SK-N-SH (cell line): ENCODE data around the gene TTC5. TPM values are rescaled to one million over a fixed set of nuclear protein-coding genes. Genes with fewer than 3 reads are reported as not detected.

Experiments used
- CTCF ChIA-PET: fragments of 300-600, 350-600 bp; formaldehyde crosslinking; extraction: SDS; loops from one replicate; lab custom pipeline; 2021; lab: Yijun Ruan, JAX
- POLR2A ChIA-PET: fragments of 350-600 bp; sonication (Branson Sonifier 250); formaldehyde crosslinking; extraction: SDS; loops from one replicate; lab custom pipeline; 2020; ENCODE audit warnings: antibody characterized with exemption, inconsistent platforms; lab: Yijun Ruan, JAX
- DNase-seq: peaks from one replicate; pipeline ENCODE4 v3.0.0; 2012
- H2AFZ ChIP-seq: fragments of 200-600 bp; sonication (generic); 2 replicates; pipeline ENCODE4 v1.8.1; 2016; ENCODE audit warnings: antibody characterized with exemption, mild to moderate bottlenecking, low read depth
- H3F3A ChIP-seq: fragments of 200-600 bp; sonication (generic); replicated peaks from 2 replicates; pipeline ENCODE3; 2016; ENCODE audit warnings: antibody characterized with exemption, mild to moderate bottlenecking; ENCODE audit not compliant: insufficient read depth
- H3K27ac ChIP-seq, 2 experiments: fragments of 200-500 bp in 1 of 2; fragments of 200-600 bp in 1 of 2; sonication (Bioruptor generic) in 1 of 2; sonication (generic), shearing (Covaris generic) in 1 of 2; 2 replicates each; pipeline versions ENCODE4 v1.5.1 to v1.6.1; 2014 to 2016; ENCODE audit warnings: low read depth in 2 of 2, inconsistent platforms in 1 of 2, low read length in 1 of 2, mild to moderate bottlenecking in 1 of 2, mixed read lengths in 1 of 2
- H3K27me3 ChIP-seq: fragments of 200-600 bp; sonication (generic), shearing (Covaris generic); 2 replicates; pipeline ENCODE4 v1.6.1; 2016; ENCODE audit warnings: mixed run types; ENCODE audit not compliant: insufficient read depth
- H3K36me3 ChIP-seq, 2 experiments: fragments of 200-500 bp in 1 of 2; fragments of 200-600 bp in 1 of 2; sonication (Bioruptor generic) in 1 of 2; sonication (generic) in 1 of 2; replicated peaks in 1 of 2; 2 replicates each; pipeline versions ENCODE3 to v1.5.1; 2014 to 2016; ENCODE audit warnings: low read length in 1 of 2, mild to moderate bottlenecking in 1 of 2; ENCODE audit not compliant: insufficient read depth in 2 of 2, control insufficient read depth in 1 of 2
- H3K4me1 ChIP-seq, 2 experiments: fragments of 200-500 bp in 1 of 2; fragments of 200-600 bp in 1 of 2; sonication (Bioruptor generic) in 1 of 2; sonication (generic), shearing (Covaris generic) in 1 of 2; 2 replicates each; pipeline versions ENCODE4 v1.5.1 to v1.6.1; 2014 to 2016; ENCODE audit warnings: low read depth in 1 of 2, low read length in 1 of 2, mixed run types in 1 of 2; ENCODE audit not compliant: insufficient read depth in 2 of 2, control insufficient read depth in 1 of 2
- H3K4me2 ChIP-seq: fragments of 200-600 bp; sonication (generic), shearing (Covaris generic); 2 replicates; pipeline ENCODE4 v1.6.1; 2017; ENCODE audit warnings: mixed run types
- H3K4me3 ChIP-seq, 2 experiments: fragments of 200-500 bp in 1 of 2; fragments of 200-600 bp in 1 of 2; sonication (Bioruptor generic) in 1 of 2; sonication (generic), shearing (Covaris generic) in 1 of 2; 2 replicates each; pipeline versions ENCODE4 v1.5.1 to v1.8.1; 2014 to 2016; ENCODE audit warnings: low read depth in 2 of 2, inconsistent platforms in 1 of 2, low read length in 1 of 2, mild to moderate bottlenecking in 1 of 2, mixed read lengths in 1 of 2, moderate library complexity in 1 of 2
- H3K79me2 ChIP-seq: fragments of 200-600 bp; sonication (generic); 2 replicates; pipeline ENCODE4 v1.8.1; 2017; ENCODE audit warnings: mild to moderate bottlenecking; ENCODE audit not compliant: insufficient read depth
- H3K9ac ChIP-seq: fragments of 200-600 bp; sonication (generic); 2 replicates; pipeline ENCODE4 v1.6.1; 2017; ENCODE audit warnings: mixed run types
- H3K9me2 ChIP-seq: fragments of 200-600 bp; sonication (generic); 2 replicates; pipeline ENCODE4 v1.6.1; 2017; ENCODE audit warnings: mixed run types
- H3K9me3 ChIP-seq: fragments of 200-600 bp; sonication (generic); 2 replicates; pipeline ENCODE4 v1.6.1; 2017; ENCODE audit warnings: mixed run types, mild to moderate bottlenecking, moderate library complexity
- H4K20me1 ChIP-seq: fragments of 200-600 bp; sonication (generic); 2 replicates; pipeline ENCODE4 v1.6.1; 2017; ENCODE audit warnings: mild to moderate bottlenecking, mixed run types; ENCODE audit not compliant: insufficient read depth
- CHD2 ChIP-seq: fragments of 150-350 bp; IDR thresholded peaks from 2 replicates; pipeline ENCODE4 v1.6.1; 2018; ENCODE audit warnings: low read length; ENCODE audit not compliant: partially characterized antibody
- ELF1 ChIP-seq: IDR thresholded peaks from 2 replicates; pipeline ENCODE4 v1.4.0; 2012
- EP300 ChIP-seq, 2 experiments: IDR thresholded peaks; 2 replicates each; pipeline versions ENCODE4 v1.4.0 to v1.6.1; 2012; ENCODE audit warnings: borderline replicate concordance in 1 of 2, low read depth in 1 of 2, low read length in 1 of 2
- EZH2phosphoT487 ChIP-seq: fragments of 200-600 bp; sonication (generic); IDR thresholded peaks from 2 replicates; pipeline ENCODE4 v1.6.1; 2017; ENCODE audit warnings: low read depth, mixed run types, mild to moderate bottlenecking, antibody characterized with exemption, moderate library complexity, borderline replicate concordance
- FOXJ3 ChIP-seq: sonication (generic); formaldehyde crosslinking; IDR thresholded peaks from 2 replicates; pipeline ENCODE4 v1.5.1; 2020; ENCODE audit warnings: mild to moderate bottlenecking, missing genetic modification reagents
- FOXM1 ChIP-seq: IDR thresholded peaks from 2 replicates; pipeline ENCODE4 v1.4.0; 2012; ENCODE audit warnings: low read depth, mild to moderate bottlenecking
- GATA2 ChIP-seq: sonication (generic); formaldehyde crosslinking; IDR thresholded peaks from 2 replicates; pipeline ENCODE4 v1.5.0; 2020; ENCODE audit warnings: mild to moderate bottlenecking, missing genetic modification reagents
- IRF3 ChIP-seq: fragments of 150-350 bp; IDR thresholded peaks from 2 replicates; pipeline ENCODE4 v1.6.1; 2016; ENCODE audit warnings: mild to moderate bottlenecking, low read depth, low read length
- MAX ChIP-seq: IDR thresholded peaks from 2 replicates; pipeline ENCODE4 v1.4.0; 2012; ENCODE audit warnings: low read depth
- MXI1 ChIP-seq: IDR thresholded peaks from 2 replicates; pipeline ENCODE4 v1.6.1; 2012; ENCODE audit warnings: mild to moderate bottlenecking, low read depth, low read length, improper control_type of control experiment
- NRF1 ChIP-seq: IDR thresholded peaks from 2 replicates; pipeline ENCODE4 v1.6.1; 2012; ENCODE audit warnings: low read depth, mild to moderate bottlenecking, low read length
- RCOR1 ChIP-seq: fragments of 150-350 bp; IDR thresholded peaks from 2 replicates; pipeline ENCODE4 v1.6.1; 2017; ENCODE audit warnings: antibody characterized with exemption, low read length
- REST ChIP-seq: IDR thresholded peaks from 2 replicates; pipeline ENCODE4 v1.6.1; 2012; ENCODE audit warnings: mild to moderate bottlenecking, low read depth, low read length, moderate library complexity
- RXRA ChIP-seq: IDR thresholded peaks from 2 replicates; pipeline ENCODE4 v1.4.0; 2012; ENCODE audit warnings: low read depth, mild to moderate bottlenecking, borderline replicate concordance
- SIN3A ChIP-seq: IDR thresholded peaks from 2 replicates; pipeline ENCODE4 v1.6.1; 2012; ENCODE audit warnings: low read depth, mild to moderate bottlenecking, low read length, moderate library complexity, borderline replicate concordance
- SMC3 ChIP-seq: IDR thresholded peaks from 2 replicates; pipeline ENCODE4 v1.6.1; 2012; ENCODE audit warnings: low read depth, low read length, improper control_type of control experiment
- TAF1 ChIP-seq: IDR thresholded peaks from 2 replicates; pipeline ENCODE4 v1.6.1; 2012; ENCODE audit warnings: low read depth, mild to moderate bottlenecking, low read length, moderate library complexity, borderline replicate concordance
- YY1 ChIP-seq: IDR thresholded peaks from 2 replicates; pipeline ENCODE4 v1.4.0; 2012; ENCODE audit warnings: low read depth, mild to moderate bottlenecking
- ZBTB33 ChIP-seq: IDR thresholded peaks from 2 replicates; pipeline ENCODE4 v1.4.0; 2012; ENCODE audit warnings: low read depth, borderline replicate concordance
- WGBS: methylation state at CpG from one replicate; pipeline ENCODE4 v1.1.6; 2017; ENCODE audit warnings: low lambda C conversion rate; 5-methylcytosine and 5-hydroxymethylcytosine counted together
- polyA plus RNA-seq, 3 experiments: library from polyadenylated mRNA; depleted of rRNA; stranded (reverse); fragments of >200 nt; gene quantifications; 2 replicates each; pipeline ENCODE4 v1.2.3, GENCODE V29; 2012

TTC5 gene
- polyA plus RNA-seq, 1 of the 3 experiments (the other 2 are of a cell fraction): 14.6 TPM

- Histone ChIP-seq H3K9ac (no peak overlapping the region), H3K79me2 (peaks cover 10% of the 10 kb centered on the region; the same call in 1 of the 2 replicates), H3K9me2 (no peaks in the 10 kb centered on the region), H3K4me1 (peaks cover 0 to 3% of the 10 kb centered on the region in 2 experiments; a peak in 2 of 4 replicates), H3K9me3 (no peaks in the 10 kb centered on the region), H2AFZ (peak overlapping the region; percentile 71), H3K4me2 (no peak overlapping the region), H3K4me3 (peak overlapping the region; percentile 63 to 83; a peak in 3 of 4 replicates), H3K36me3 (peaks cover 6 to 9% of the 10 kb centered on the region in 2 experiments), H3K27me3 (no peaks in the 10 kb centered on the region), H4K20me1 (no peaks in the 10 kb centered on the region), H3F3A (no peaks in the 10 kb centered on the region), H3K27ac (no peak overlapping the region)
- TF ChIP-seq EP300 (IDR thresholded peaks at IDR 0.05; ENCODE audit: borderline replicate concordance in 1 of 2, low read depth in 1 of 2, low read length in 1 of 2): 0 out of 4 replicates have a peak, but pooled peaks of 1 of the 2 experiments have one; percentile 6
- no peak for TF ChIP-seq EZH2phosphoT487
- TF ChIP-seq MXI1: no peak
- WGBS: 97% methylated on average over 1 of the region's 1 CpG
- POLR2A ChIA-PET: no interaction called here
- DNase-seq: no peak
- CTCF ChIA-PET: interaction anchor here (0.8 to 2.1 kb wide), 7 partner anchors 14 to 108 kb away, joined by 3 to 19 read pairs (median 3); no protein-coding TSS in a partner anchor
Measured at GRCh38 chr14:20306079-20306423, 300 bp upstream of the TTC5 start.

GRCh38 chr14:20302042-20302755 is 3.6 kb downstream of the TTC5 start:
- ChIA-PET POLR2A (no interaction called here), CTCF (no interaction called here)
- no peak overlapping the region for H3K27ac ChIP-seq
- H3K4me1 ChIP-seq: peaks cover 0 to 3% of the 10 kb centered on the region in 2 experiments; a peak in 2 of 4 replicates
- H3K36me3 ChIP-seq: peaks cover 21 to 34% of the 10 kb centered on the region in 2 experiments
- DNase-seq: no peak
- WGBS: 98% methylated on average over 1 of the region's 1 CpG
- no peak overlapping the region for H2AFZ ChIP-seq
- no peak overlapping the region for H3K4me2 ChIP-seq
- H3K27me3 ChIP-seq: no peaks in the 10 kb centered on the region
- no peaks in the 10 kb centered on the region for H4K20me1 ChIP-seq
- H3K79me2 ChIP-seq: peaks cover 10% of the 10 kb centered on the region; the same call in 1 of the 2 replicates
- no peaks in the 10 kb centered on the region for H3K9me3 ChIP-seq
- H3K9ac ChIP-seq: no peak overlapping the region
- H3F3A ChIP-seq: no peaks in the 10 kb centered on the region
- H3K9me2 ChIP-seq: no peaks in the 10 kb centered on the region
- no peak overlapping the region for H3K4me3 ChIP-seq
- no peak for TF ChIP-seq REST
- no peak for TF ChIP-seq IRF3
- no peak for TF ChIP-seq CHD2
- no peak for TF ChIP-seq EP300 (IDR thresholded peaks at IDR 0.05; ENCODE audit: borderline replicate concordance in 1 of 2, low read depth in 1 of 2, low read length in 1 of 2)
- TF ChIP-seq FOXJ3: no peak
- TF ChIP-seq TAF1: no peak
- TF ChIP-seq YY1: no peak
- no peak for TF ChIP-seq SMC3
- no peak for TF ChIP-seq NRF1
- TF ChIP-seq EZH2phosphoT487: no peak
- no peak for TF ChIP-seq ELF1
- TF ChIP-seq SIN3A: no peak
- no peak for TF ChIP-seq FOXM1
- TF ChIP-seq RXRA: no peak
- no peak for TF ChIP-seq GATA2
- TF ChIP-seq ZBTB33: no peak
- no peak for TF ChIP-seq MAX
- TF ChIP-seq RCOR1: no peak
